Esophagus squamous epithelium (tissue), 4 donors: ENCODE measurements around the gene DAPK2.

Experiments used
- CTCF ChIP-seq, 6 experiments: fragments of 450-650 bp in 4 of 6; fragments of 200-600 bp in 2 of 6; sonication (generic) in 2 of 6; IDR thresholded peaks; one replicate each; pipeline ENCODE4 v1.5.1; 2016 to 2019; ENCODE audit warnings: antibody characterized with exemption in 6 of 6, mild to moderate bottlenecking in 4 of 6, moderate library complexity in 4 of 6
- POLR2A ChIP-seq, 4 donors: fragments of 450-650 bp; IDR thresholded peaks; one replicate each; pipeline ENCODE4 v1.6.1; 2017; ENCODE audit warnings: antibody characterized with exemption in 4 of 4, mild to moderate bottlenecking in 4 of 4, moderate library complexity in 3 of 4

- no peak for TF ChIP-seq CTCF (IDR thresholded peaks at IDR 0.05)
- no peak for TF ChIP-seq POLR2A (IDR thresholded peaks at IDR 0.05)
Observed at GRCh38 chr15:64045774-64046420, 388 bp downstream of the DAPK2 start.
